ENCODE data around the gene ZNF189. TPM values are rescaled to one million over a fixed set of nuclear protein-coding genes. Genes with fewer than 3 reads are reported as not detected.

Gene ZNF189
- total RNA-seq, 2 experiments from 2014 or later, result 5.0 to 5.3 TPM

DNA sequence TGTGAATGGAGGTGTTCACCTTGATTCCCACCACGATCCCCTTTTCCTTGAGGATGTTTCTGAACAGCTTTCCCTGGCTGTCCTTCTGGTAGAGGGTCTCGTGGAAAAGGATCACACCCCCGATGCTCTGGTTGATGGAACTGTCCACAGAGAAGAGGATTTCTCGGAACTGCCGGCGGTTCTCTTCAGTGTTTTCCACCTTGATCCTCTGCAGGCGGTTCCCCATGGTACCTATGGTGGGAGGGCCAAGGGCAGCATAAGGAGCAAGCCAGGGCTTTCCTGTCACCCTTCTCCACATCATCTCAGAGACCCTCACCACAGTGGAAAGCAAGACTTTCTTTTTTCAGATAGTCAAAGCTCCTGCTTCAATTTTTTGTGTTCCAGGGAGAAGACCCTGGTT is 31.1 kb downstream of the ZNF189 start:
- no peak overlapping the region for H3K4me3 Mint-ChIP-seq
- Histone ChIP-seq H3K27me3 (ENCODE audit: control insufficient read depth in 1 of 2, insufficient read depth in 2 of 2, low read length in 2 of 2) (peaks cover 0 to 20% of the 10 kb centered on the region in 2 experiments), H3K36me3 (ENCODE audit: insufficient read depth, low read length) (no peaks in the 10 kb centered on the region), H3K4me3 (ENCODE audit: low read length) (no peak overlapping the region), H3K9me3 (ENCODE audit: control insufficient read depth in 1 of 2, insufficient read depth in 1 of 2, low read length in 2 of 2) (peaks cover 0 to 3% of the 10 kb centered on the region in 2 experiments), H3K27ac (ENCODE audit: low read depth in 1 of 2, low read length in 2 of 2) (no peak overlapping the region), H3K4me1 (ENCODE audit: insufficient read depth, low read length) (no peaks in the 10 kb centered on the region)
- ChIA-PET POLR2A (no interaction called here), CTCF (no interaction called here)
- H3K27me3 Mint-ChIP-seq, result peaks cover 38% of the 10 kb centered on the region
- no peak for TF ChIP-seq CTCF (IDR thresholded peaks at IDR 0.05)
- H3K9me3 Mint-ChIP-seq, result no peaks in the 10 kb centered on the region
- intact Hi-C loops (cut with DNase I, micrococcal nuclease), result no loop called here
- DNase-seq (no peak), ATAC-seq (ENCODE audit: poor library complexity) (no peak)
- H3K36me3 Mint-ChIP-seq (ENCODE audit: low read depth), result no peaks in the 10 kb centered on the region
- H3K27ac Mint-ChIP-seq, result no peak overlapping the region
- no peaks in the 10 kb centered on the region for H3K4me1 Mint-ChIP-seq (ENCODE audit: low read depth)

DNA sequence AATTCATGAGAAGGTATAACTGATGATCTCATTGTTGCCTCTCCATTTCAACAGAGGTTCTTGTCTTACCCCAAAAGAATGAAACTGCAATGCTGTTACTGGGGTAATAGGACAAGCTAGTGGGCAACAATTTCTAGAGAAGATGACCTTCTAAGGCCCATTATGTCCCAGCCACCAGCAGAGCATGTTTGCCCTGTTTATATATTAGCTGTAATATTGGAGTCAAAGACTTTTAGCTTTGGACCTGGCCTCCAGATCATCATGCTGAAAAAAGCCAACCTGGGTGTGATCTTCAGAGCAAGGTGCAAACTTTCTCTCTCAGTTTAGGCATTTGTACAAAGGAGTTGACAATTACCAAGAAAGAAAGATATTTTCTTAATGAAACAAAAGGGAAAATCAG is 33.5 kb downstream of the ZNF189 start:
- Histone ChIP-seq H3K27ac (ENCODE audit: low read depth in 1 of 2, low read length in 2 of 2) (no peak overlapping the region), H3K4me3 (ENCODE audit: low read length) (no peak overlapping the region), H3K27me3 (ENCODE audit: control insufficient read depth in 1 of 2, insufficient read depth in 2 of 2, low read length in 2 of 2) (peaks cover 6 to 23% of the 10 kb centered on the region in 2 experiments), H3K4me1 (ENCODE audit: insufficient read depth, low read length) (no peaks in the 10 kb centered on the region), H3K36me3 (ENCODE audit: insufficient read depth, low read length) (no peaks in the 10 kb centered on the region), H3K9me3 (ENCODE audit: control insufficient read depth in 1 of 2, insufficient read depth in 1 of 2, low read length in 2 of 2) (peaks cover 0 to 3% of the 10 kb centered on the region in 2 experiments)
- ATAC-seq (ENCODE audit: poor library complexity) (no peak), DNase-seq (no peak)
- no peak overlapping the region for H3K4me3 Mint-ChIP-seq
- no peak for TF ChIP-seq CTCF (IDR thresholded peaks at IDR 0.05)
- H3K27me3 Mint-ChIP-seq, result peaks cover 52% of the 10 kb centered on the region
- ChIA-PET POLR2A (no interaction called here), CTCF (no interaction called here)
- H3K4me1 Mint-ChIP-seq (ENCODE audit: low read depth), result no peaks in the 10 kb centered on the region
- no peak overlapping the region for H3K27ac Mint-ChIP-seq
- intact Hi-C loops (cut with DNase I, micrococcal nuclease), result no loop called here
- no peaks in the 10 kb centered on the region for H3K9me3 Mint-ChIP-seq
- H3K36me3 Mint-ChIP-seq (ENCODE audit: low read depth), result no peaks in the 10 kb centered on the region

DNA sequence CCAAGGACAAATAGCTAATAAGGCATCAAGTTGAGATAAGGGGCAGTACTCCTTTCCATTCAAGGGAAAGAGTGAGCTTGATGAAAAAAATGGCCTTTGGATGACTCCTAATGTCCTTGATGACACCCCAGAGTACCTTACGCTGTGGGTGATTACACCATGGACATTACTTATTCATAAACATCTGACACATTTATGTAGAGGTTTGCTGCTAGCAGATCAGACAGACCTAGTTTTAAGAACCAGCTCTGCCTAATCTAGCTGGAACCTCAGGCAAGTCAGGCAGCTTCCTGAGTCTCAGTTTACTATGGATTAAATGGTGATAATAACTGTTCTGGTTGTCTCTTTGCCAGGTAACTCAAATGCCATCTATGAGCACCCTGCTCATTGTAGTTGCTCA is 34.1 kb downstream of the ZNF189 start:
- peaks cover 58% of the 10 kb centered on the region for H3K27me3 Mint-ChIP-seq
- ATAC-seq (ENCODE audit: poor library complexity) (no peak), DNase-seq (no peak)
- Histone ChIP-seq H3K4me1 (ENCODE audit: insufficient read depth, low read length) (no peaks in the 10 kb centered on the region), H3K9me3 (ENCODE audit: control insufficient read depth in 1 of 2, insufficient read depth in 1 of 2, low read length in 2 of 2) (no peaks in the 10 kb centered on the region), H3K4me3 (ENCODE audit: low read length) (no peak overlapping the region), H3K27me3 (ENCODE audit: control insufficient read depth in 1 of 2, insufficient read depth in 2 of 2, low read length in 2 of 2) (peaks cover 8 to 27% of the 10 kb centered on the region in 2 experiments), H3K27ac (ENCODE audit: low read depth in 1 of 2, low read length in 2 of 2) (no peak overlapping the region), H3K36me3 (ENCODE audit: insufficient read depth, low read length) (no peaks in the 10 kb centered on the region)
- no peaks in the 10 kb centered on the region for H3K9me3 Mint-ChIP-seq
- POLR2A ChIA-PET, result no interaction called here
- no peak overlapping the region for H3K27ac Mint-ChIP-seq
- H3K36me3 Mint-ChIP-seq (ENCODE audit: low read depth), result no peaks in the 10 kb centered on the region
- TF ChIP-seq CTCF (IDR thresholded peaks at IDR 0.05), result no peak
- no peaks in the 10 kb centered on the region for H3K4me1 Mint-ChIP-seq (ENCODE audit: low read depth)
- no peak overlapping the region for H3K4me3 Mint-ChIP-seq
- CTCF ChIA-PET, result no interaction called here
- intact Hi-C loops (cut with DNase I, micrococcal nuclease), result no loop called here
